ENCODE measurements around the gene COL23A1.

- TF ChIP-seq POLR2AphosphoS5 (IDR thresholded peaks at IDR 0.05; ENCODE audit: borderline replicate concordance, low read depth, low read length) (no peak; the same call in 1 of the 2 replicates), FOXP2 (optimal IDR thresholded peaks at IDR 0.05; ENCODE audit: control extremely low read depth, extremely low read length, insufficient read depth) (no peak)
These were observed 383.8 kb downstream of the COL23A1 start for GRCh38 chr5:178206166-178207101.

Data from SK-N-MC (cell line).